ENCODE data around the gene WDR75. TPM values are rescaled to one million over a fixed set of nuclear protein-coding genes. Genes with fewer than 3 reads are reported as not detected.

WDR75 gene
- total RNA-seq, 4 donors from 2014 or later = 14.0 to 21.4 (median 16.7) TPM

DNA sequence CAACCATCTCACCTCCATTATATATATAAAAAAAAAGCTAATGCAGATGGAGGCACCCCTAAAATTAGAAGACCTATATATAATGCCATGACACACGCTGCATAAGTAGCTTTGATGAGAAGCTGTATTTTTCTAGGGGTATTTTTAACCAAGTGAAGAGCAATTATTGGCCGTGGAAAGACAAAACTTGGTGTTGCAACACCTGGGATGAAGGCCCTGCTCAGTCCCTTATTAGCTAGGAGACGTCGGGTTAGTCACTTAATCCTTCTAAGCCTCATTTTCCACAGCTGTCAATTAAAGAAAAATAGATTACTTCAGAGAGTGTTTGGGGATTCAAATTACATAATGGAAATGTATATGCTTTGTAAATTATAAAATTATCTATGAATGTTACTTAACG, 63.0 kb downstream of the WDR75 start:
- in situ Hi-C loops (cut with MboI; ENCODE audit: low sequenced_read_pairs in 4 of 4) = no loop called here

GRCh38 chr2:189505492-189505891, 64.2 kb downstream of the WDR75 start:
- TF ChIP-seq POLR2A (IDR thresholded peaks at IDR 0.05) (no peak), CTCF (IDR thresholded peaks at IDR 0.05 in 4 of 5, conservative IDR thresholded peaks at IDR 0.05 in 1 of 5) (no peak)
- DNase-seq (no peak), ATAC-seq (no peak)
- no peak overlapping the region for H3K4me3 ChIP-seq
- no peaks in the 10 kb centered on the region for H3K36me3 ChIP-seq
- no peaks in the 10 kb centered on the region for H3K27me3 ChIP-seq
- H3K27ac ChIP-seq = no peak overlapping the region
- in situ Hi-C loops (cut with MboI; ENCODE audit: low sequenced_read_pairs in 4 of 4) = no loop called here
- intact Hi-C loops (cut with DNase I; ENCODE audit: low total_unique reads) = no loop called here
- H3K9me3 ChIP-seq = no peaks in the 10 kb centered on the region
- peaks cover 22 to 32% of the 10 kb centered on the region in 2 donors for H3K4me1 ChIP-seq

More for the DNA sequence above, 63.0 kb downstream of the WDR75 start:
- intact Hi-C loops (cut with DNase I; ENCODE audit: low total_unique reads) = loop anchor here (5.0 kb wide), 1 partner anchor 43 kb away; no protein-coding TSS in a partner anchor
- peak overlapping the region; percentile 30 to 79 (median 72) for H3K27ac ChIP-seq
- peak; percentile 60 to 64 for ATAC-seq
- H3K9me3 ChIP-seq = no peaks in the 10 kb centered on the region
- H3K27me3 ChIP-seq = no peaks in the 10 kb centered on the region
- no peaks in the 10 kb centered on the region for H3K36me3 ChIP-seq
- peaks cover 22 to 33% of the 10 kb centered on the region in 2 donors for H3K4me1 ChIP-seq
- TF ChIP-seq POLR2A (IDR thresholded peaks at IDR 0.05) = no peak
- TF ChIP-seq CTCF (IDR thresholded peaks at IDR 0.05 in 4 of 5, conservative IDR thresholded peaks at IDR 0.05 in 1 of 5) = no peak
- peak in 1 of 2 donors; percentile 26 for DNase-seq
- no peak overlapping the region for H3K4me3 ChIP-seq

DNA sequence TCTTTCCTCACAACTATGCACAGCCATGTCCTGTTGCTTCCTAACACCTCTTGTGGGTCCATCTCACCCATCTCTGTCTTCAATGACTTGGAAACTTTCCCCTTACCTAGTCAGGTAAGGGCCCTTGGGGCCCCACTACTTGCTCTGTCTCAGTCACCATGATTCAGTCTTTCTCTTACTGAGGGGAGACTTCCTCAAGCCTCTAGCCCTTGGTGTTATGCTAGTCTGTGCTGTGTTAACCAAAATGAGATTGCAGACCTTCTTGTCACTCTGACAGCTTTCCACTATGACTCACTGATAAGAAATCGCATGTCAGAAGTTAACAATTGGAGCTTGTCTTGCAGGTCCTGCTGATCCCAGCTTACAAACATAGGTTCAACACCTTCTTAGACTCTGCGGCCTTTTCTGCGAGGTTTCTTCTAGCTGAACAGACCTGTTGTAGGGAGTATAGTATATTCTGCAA, 65.3 kb downstream of the WDR75 start:
- Histone ChIP-seq H3K4me3 (no peak overlapping the region), H3K36me3 (no peaks in the 10 kb centered on the region), H3K27ac (no peak overlapping the region), H3K27me3 (no peaks in the 10 kb centered on the region), H3K9me3 (no peaks in the 10 kb centered on the region), H3K4me1 (peaks cover 19 to 22% of the 10 kb centered on the region in 2 donors)
- TF ChIP-seq POLR2A (IDR thresholded peaks at IDR 0.05) (no peak), CTCF (IDR thresholded peaks at IDR 0.05 in 4 of 5, conservative IDR thresholded peaks at IDR 0.05 in 1 of 5) (no peak)
- DNase-seq = no peak
- no peak for ATAC-seq
- intact Hi-C loops (cut with DNase I; ENCODE audit: low total_unique reads) (no loop called here), in situ Hi-C loops (cut with MboI; ENCODE audit: low sequenced_read_pairs in 4 of 4) (no loop called here)

DNA sequence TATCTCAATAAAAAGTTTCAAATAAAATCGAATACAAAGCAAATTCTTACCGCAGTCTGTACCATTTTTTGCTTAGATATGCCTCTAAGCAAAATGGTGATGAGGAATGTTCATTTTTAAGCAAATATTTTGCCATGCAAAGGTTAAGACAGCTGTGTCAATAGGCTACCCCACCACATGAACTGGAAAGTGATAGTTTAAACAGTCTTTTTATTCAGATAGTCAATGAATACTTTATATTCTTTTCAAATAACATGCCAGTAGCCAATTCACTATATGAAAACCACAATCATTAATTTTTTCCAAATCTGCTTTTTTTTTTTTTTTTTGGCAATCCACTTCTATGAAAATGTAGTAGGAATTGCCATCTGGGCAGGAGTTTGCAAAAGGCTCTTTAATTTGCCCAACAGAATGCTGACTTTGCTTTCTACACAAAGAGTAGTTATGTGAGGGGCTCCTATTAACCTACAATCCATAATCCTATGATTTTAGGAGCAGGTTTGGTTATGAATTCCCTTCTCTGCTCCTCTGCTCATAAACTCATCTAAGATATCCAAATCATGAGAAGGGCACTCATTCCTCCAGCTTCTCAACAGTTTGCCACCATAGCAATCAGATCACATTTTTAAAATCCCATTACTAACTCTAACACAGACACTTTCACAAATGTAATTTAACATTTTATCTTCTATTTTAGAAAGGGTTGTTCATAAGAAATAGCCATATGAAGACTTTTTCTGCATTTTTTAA, 70.1 kb downstream of the WDR75 start:
- intact Hi-C loops (cut with DNase I; ENCODE audit: low total_unique reads) = no loop called here
- no peak for TF ChIP-seq POLR2A (IDR thresholded peaks at IDR 0.05)
- no peak for TF ChIP-seq CTCF (IDR thresholded peaks at IDR 0.05 in 4 of 5, conservative IDR thresholded peaks at IDR 0.05 in 1 of 5)
- Histone ChIP-seq H3K27me3 (no peaks in the 10 kb centered on the region), H3K4me1 (no peaks in the 10 kb centered on the region), H3K4me3 (no peak overlapping the region), H3K36me3 (no peaks in the 10 kb centered on the region), H3K27ac (no peak overlapping the region), H3K9me3 (no peaks in the 10 kb centered on the region)
- in situ Hi-C loops (cut with MboI; ENCODE audit: low sequenced_read_pairs in 4 of 4) = no loop called here
- no peak for DNase-seq
- no peak for ATAC-seq
